ENCODE data around the gene TCF4.

Gene TCF4

GRCh38 chr18:55421615-55422419, 166.2 kb downstream of the TCF4 start:
- no peak overlapping the region for H3K4me3 ChIP-seq (ENCODE audit: low read length)
- TF ChIP-seq EZH2 (optimal IDR thresholded peaks at IDR 0.05; ENCODE audit: low read depth, low read length): no peak
- TF ChIP-seq, protein P1, sequence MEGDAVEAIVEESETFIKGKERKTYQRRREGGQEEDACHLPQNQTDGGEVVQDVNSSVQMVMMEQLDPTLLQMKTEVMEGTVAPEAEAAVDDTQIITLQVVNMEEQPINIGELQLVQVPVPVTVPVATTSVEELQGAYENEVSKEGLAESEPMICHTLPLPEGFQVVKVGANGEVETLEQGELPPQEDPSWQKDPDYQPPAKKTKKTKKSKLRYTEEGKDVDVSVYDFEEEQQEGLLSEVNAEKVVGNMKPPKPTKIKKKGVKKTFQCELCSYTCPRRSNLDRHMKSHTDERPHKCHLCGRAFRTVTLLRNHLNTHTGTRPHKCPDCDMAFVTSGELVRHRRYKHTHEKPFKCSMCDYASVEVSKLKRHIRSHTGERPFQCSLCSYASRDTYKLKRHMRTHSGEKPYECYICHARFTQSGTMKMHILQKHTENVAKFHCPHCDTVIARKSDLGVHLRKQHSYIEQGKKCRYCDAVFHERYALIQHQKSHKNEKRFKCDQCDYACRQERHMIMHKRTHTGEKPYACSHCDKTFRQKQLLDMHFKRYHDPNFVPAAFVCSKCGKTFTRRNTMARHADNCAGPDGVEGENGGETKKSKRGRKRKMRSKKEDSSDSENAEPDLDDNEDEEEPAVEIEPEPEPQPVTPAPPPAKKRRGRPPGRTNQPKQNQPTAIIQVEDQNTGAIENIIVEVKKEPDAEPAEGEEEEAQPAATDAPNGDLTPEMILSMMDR (IDR thresholded peaks at IDR 0.05; ENCODE audit: low read length): no peak
- TF ChIP-seq EZH2phosphoT487 (IDR thresholded peaks at IDR 0.05; ENCODE audit: low read length): no peak
- no peak overlapping the region for H3K27ac ChIP-seq (ENCODE audit: low read length)
- H4K20me1 ChIP-seq (ENCODE audit: insufficient read depth, low read length): no peaks in the 10 kb centered on the region
- no peaks in the 10 kb centered on the region for H3F3A ChIP-seq (ENCODE audit: insufficient read depth, low read length)
- H3K9ac ChIP-seq (ENCODE audit: low read length): no peak overlapping the region
- no peaks in the 10 kb centered on the region for H3K9me2 ChIP-seq (replicated peaks; ENCODE audit: insufficient read depth, low read length)
- no peaks in the 10 kb centered on the region for H3K4me1 ChIP-seq (ENCODE audit: low read length)
- no peaks in the 10 kb centered on the region for H3K36me3 ChIP-seq (replicated peaks; ENCODE audit: insufficient read depth, low read length)
- no peaks in the 10 kb centered on the region for H3K79me2 ChIP-seq (ENCODE audit: low read length)
- H3K27me3 ChIP-seq (replicated peaks; ENCODE audit: insufficient read depth, low read length): no peaks in the 10 kb centered on the region
- no peaks in the 10 kb centered on the region for H3K9me3 ChIP-seq (replicated peaks; ENCODE audit: insufficient read depth, low read length)
- H3K4me2 ChIP-seq (ENCODE audit: low read depth, low read length): no peak overlapping the region
- no peak overlapping the region for H2AFZ ChIP-seq (ENCODE audit: low read length)
- DNase-seq: no peak

DNA sequence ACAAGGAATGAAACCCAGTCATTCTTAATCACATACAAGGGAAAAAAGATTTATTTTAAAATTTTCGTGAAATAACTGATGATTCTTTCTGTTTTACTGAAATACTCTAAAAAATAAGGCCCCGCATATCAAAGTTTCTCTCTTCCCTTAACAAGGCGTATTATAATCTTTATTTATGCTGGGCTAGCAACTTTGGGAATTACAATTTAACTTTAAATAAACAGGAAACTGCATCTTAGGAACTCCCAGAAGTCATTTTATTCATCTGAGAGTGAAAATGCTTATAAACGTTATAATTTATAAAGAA, 166.7 kb downstream of the TCF4 start:
- Histone ChIP-seq H3K79me2 (ENCODE audit: low read length) (no peaks in the 10 kb centered on the region), H3F3A (ENCODE audit: insufficient read depth, low read length) (no peaks in the 10 kb centered on the region), H3K4me2 (ENCODE audit: low read depth, low read length) (no peak overlapping the region), H3K4me3 (ENCODE audit: low read length) (no peak overlapping the region), H2AFZ (ENCODE audit: low read length) (no peak overlapping the region), H3K36me3 (replicated peaks; ENCODE audit: insufficient read depth, low read length) (no peaks in the 10 kb centered on the region), H3K9ac (ENCODE audit: low read length) (no peak overlapping the region), H3K27ac (ENCODE audit: low read length) (no peak overlapping the region), H3K27me3 (replicated peaks; ENCODE audit: insufficient read depth, low read length) (no peaks in the 10 kb centered on the region), H3K9me3 (replicated peaks; ENCODE audit: insufficient read depth, low read length) (no peaks in the 10 kb centered on the region), H3K4me1 (ENCODE audit: low read length) (no peaks in the 10 kb centered on the region), H4K20me1 (ENCODE audit: insufficient read depth, low read length) (no peaks in the 10 kb centered on the region), H3K9me2 (replicated peaks; ENCODE audit: insufficient read depth, low read length) (no peaks in the 10 kb centered on the region)
- TF ChIP-seq EZH2phosphoT487 (IDR thresholded peaks at IDR 0.05; ENCODE audit: low read length): no peak
- no peak for TF ChIP-seq EZH2 (optimal IDR thresholded peaks at IDR 0.05; ENCODE audit: low read depth, low read length)
- TF ChIP-seq, protein P1 (IDR thresholded peaks at IDR 0.05; ENCODE audit: low read length): no peak
- DNase-seq: no peak

DNA sequence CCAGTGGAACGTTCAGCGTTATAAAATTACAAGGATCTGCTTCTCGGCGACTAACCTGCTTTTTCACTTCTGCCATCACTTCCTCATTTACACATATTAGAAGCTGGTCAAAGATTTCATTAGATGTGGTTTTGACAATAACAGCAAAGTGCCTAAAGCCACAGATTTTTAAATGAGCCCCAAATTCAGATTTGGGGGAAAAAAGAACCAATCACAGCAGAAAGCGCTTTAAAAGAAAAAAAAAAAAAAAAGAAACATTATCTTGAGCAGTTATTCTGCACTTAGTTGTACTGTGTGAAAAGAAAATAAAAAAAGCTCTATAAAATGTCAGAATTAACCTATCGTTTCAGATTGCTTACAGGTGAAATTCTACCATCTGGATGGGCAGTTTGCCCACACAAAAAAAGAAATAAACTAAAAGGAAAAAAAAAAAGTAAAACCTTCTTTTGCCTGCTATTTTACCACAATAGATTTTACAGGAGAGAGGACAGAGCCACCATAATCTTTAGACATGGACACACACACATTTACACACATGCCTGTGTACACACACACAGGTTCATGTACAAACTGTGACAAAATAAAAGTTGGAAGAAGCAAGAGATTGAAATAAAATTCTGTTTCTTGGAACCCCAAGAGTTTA, 167.2 kb downstream of the TCF4 start:
- H3K9me2 ChIP-seq (replicated peaks; ENCODE audit: insufficient read depth, low read length): no peaks in the 10 kb centered on the region
- H3K4me2 ChIP-seq (ENCODE audit: low read depth, low read length): peak overlapping the region; percentile 5; the same call in 1 of the 2 replicates
- no peaks in the 10 kb centered on the region for H3K4me1 ChIP-seq (ENCODE audit: low read length)
- H3K79me2 ChIP-seq (ENCODE audit: low read length): no peaks in the 10 kb centered on the region
- H3K27ac ChIP-seq (ENCODE audit: low read length): no peak overlapping the region
- H3K4me3 ChIP-seq (ENCODE audit: low read length): no peak overlapping the region
- H2AFZ ChIP-seq (ENCODE audit: low read length): no peak overlapping the region
- H3F3A ChIP-seq (ENCODE audit: insufficient read depth, low read length): no peaks in the 10 kb centered on the region
- no peak for DNase-seq
- H3K27me3 ChIP-seq (replicated peaks; ENCODE audit: insufficient read depth, low read length): no peaks in the 10 kb centered on the region
- no peak overlapping the region for H3K9ac ChIP-seq (ENCODE audit: low read length)
- no peak for TF ChIP-seq EZH2phosphoT487 (IDR thresholded peaks at IDR 0.05; ENCODE audit: low read length)
- TF ChIP-seq, protein P1 (IDR thresholded peaks at IDR 0.05; ENCODE audit: low read length): no peak
- no peak for TF ChIP-seq EZH2 (optimal IDR thresholded peaks at IDR 0.05; ENCODE audit: low read depth, low read length)
- no peaks in the 10 kb centered on the region for H3K36me3 ChIP-seq (replicated peaks; ENCODE audit: insufficient read depth, low read length)
- no peaks in the 10 kb centered on the region for H3K9me3 ChIP-seq (replicated peaks; ENCODE audit: insufficient read depth, low read length)
- no peaks in the 10 kb centered on the region for H4K20me1 ChIP-seq (ENCODE audit: insufficient read depth, low read length)
